Stomach smooth muscle (tissue), 2 donors: ENCODE data around the gene AGO3.

Source experiments
- H3K27ac ChIP-seq: one replicate; pipeline ENCODE4 v1.7.0; 2013; ENCODE audit warnings: mild to moderate bottlenecking, low read length, inconsistent platforms
- H3K27me3 ChIP-seq, 2 donors: one replicate each; pipeline ENCODE4 v1.7.0; 2013; ENCODE audit warnings: low read length in 2 of 2; ENCODE audit not compliant: insufficient read depth in 2 of 2, control insufficient read depth in 1 of 2
- H3K36me3 ChIP-seq, 2 donors: one replicate each; pipeline ENCODE4 v1.7.0; 2013; ENCODE audit warnings: low read length in 2 of 2; ENCODE audit not compliant: control insufficient read depth in 2 of 2, insufficient read depth in 2 of 2
- H3K4me1 ChIP-seq: one replicate; pipeline ENCODE4 v1.7.0; 2013; ENCODE audit warnings: low read length; ENCODE audit not compliant: control insufficient read depth, insufficient read depth
- H3K4me3 ChIP-seq, 2 donors: one replicate each; pipeline ENCODE4 v1.7.0; 2013; ENCODE audit warnings: low read length in 2 of 2
- H3K9ac ChIP-seq, 2 donors: one replicate each; pipeline ENCODE4 v1.7.0; 2013; ENCODE audit warnings: low read length in 2 of 2, mild to moderate bottlenecking in 1 of 2
- H3K9me3 ChIP-seq, 2 donors: one replicate each; pipeline ENCODE4 v1.7.0; 2013; ENCODE audit warnings: low read length in 2 of 2; ENCODE audit not compliant: control insufficient read depth in 2 of 2
- donor health status: healthy.
- donor health status: Pancreatic carcinoma.

Gene AGO3

GRCh38 chr1:35930593-35931445 is at the start of gene AGO3:
Gene AGO3, plus strand, starts transcription at chr1:35931105. Its CDS starts 322 bp downstream, at chr1:35931427.
- Histone ChIP-seq H3K27ac (peak within 1 kb of the TSS; percentile 97), H3K9me3 (no peaks in the 10 kb centered on the region), H3K36me3 (no peaks in the 10 kb centered on the region), H3K9ac (peak within 1 kb of the TSS; percentile 91 to 94), H3K4me3 (peak within 1 kb of the TSS; percentile 86 to 91), H3K27me3 (no peaks in the 10 kb centered on the region), H3K4me1 (peaks cover 5% of the 10 kb centered on the region)

DNA sequence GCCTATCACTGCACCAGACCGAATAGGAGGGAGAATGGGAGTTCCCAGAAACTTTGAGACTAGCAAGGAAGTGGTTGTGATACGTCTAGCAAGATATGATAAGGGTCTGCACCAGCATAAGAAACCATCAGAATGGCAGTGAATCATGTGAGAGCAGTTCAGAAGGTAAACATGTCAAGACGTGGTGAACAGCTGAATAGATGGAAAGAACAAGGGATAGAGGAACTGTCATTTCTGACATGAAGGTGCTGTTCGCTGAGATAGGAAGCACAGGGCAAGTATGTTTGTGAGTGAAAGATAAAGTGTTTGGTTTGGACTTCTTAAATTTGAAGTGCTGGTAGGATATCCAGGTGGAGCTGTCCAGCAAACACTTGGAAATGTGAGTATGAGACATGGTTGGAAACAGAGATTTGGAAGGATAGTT is 49.0 kb upstream of the AGO3 start:
- no peaks in the 10 kb centered on the region for H3K27me3 ChIP-seq
- H3K4me1 ChIP-seq = peaks cover 15% of the 10 kb centered on the region
- H3K4me3 ChIP-seq = no peak overlapping the region
- H3K27ac ChIP-seq = no peak overlapping the region
- no peak overlapping the region for H3K9ac ChIP-seq
- H3K36me3 ChIP-seq = no peaks in the 10 kb centered on the region
- no peaks in the 10 kb centered on the region for H3K9me3 ChIP-seq

- Histone ChIP-seq H3K9ac (peak overlapping the region; percentile 39 to 55), H3K36me3 (no peaks in the 10 kb centered on the region), H3K4me3 (peak overlapping the region; percentile 52 to 100), H3K4me1 (peaks cover 15% of the 10 kb centered on the region), H3K27me3 (no peaks in the 10 kb centered on the region), H3K9me3 (no peaks in the 10 kb centered on the region), H3K27ac (peak overlapping the region; percentile 66)
These were observed 48.3 kb upstream of the AGO3 start for GRCh38 chr1:35882586-35882944.

GRCh38 chr1:35882945-35883634 is 47.8 kb upstream of the AGO3 start, which contains the start of gene AGO1:
Gene AGO1, plus strand, starts transcription at chr1:35883209. Its CDS starts 213 bp downstream, at chr1:35883422.
- H3K9me3 ChIP-seq = no peaks in the 10 kb centered on the region
- peak within 1 kb of the TSS; percentile 89 to 93 for H3K9ac ChIP-seq
- peaks cover 15% of the 10 kb centered on the region for H3K4me1 ChIP-seq
- H3K27me3 ChIP-seq = no peaks in the 10 kb centered on the region
- H3K36me3 ChIP-seq = no peaks in the 10 kb centered on the region
- H3K4me3 ChIP-seq = peak within 1 kb of the TSS; percentile 100
- H3K27ac ChIP-seq = peak within 1 kb of the TSS; percentile 66

DNA sequence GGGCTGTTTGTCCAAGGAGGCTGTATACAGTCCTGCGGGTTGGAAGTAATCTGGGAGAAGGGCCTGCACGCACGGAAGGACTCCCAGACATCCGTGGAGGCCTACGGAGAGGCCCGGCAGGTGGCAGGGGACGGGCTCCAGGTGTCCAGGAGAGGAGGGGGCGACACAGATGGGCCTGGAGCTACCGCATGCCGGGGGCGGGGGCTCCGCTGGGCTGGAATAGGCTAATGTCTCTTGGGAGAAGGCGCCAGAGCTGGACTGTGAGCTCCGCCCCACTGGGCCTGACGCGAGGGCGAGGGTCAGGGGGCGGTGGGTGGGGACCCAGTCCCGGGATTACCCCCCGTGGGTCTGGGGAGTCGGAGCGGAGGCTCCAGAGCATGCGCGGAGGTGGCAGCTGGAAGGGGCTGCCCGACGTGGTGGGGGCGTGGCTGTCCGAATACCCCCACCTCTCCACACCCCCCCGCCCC is 47.2 kb upstream of the AGO3 start:
- Histone ChIP-seq H3K4me3 (peak overlapping the region; percentile 100), H3K27me3 (no peaks in the 10 kb centered on the region), H3K4me1 (peaks cover 15% of the 10 kb centered on the region), H3K9me3 (no peaks in the 10 kb centered on the region), H3K36me3 (no peaks in the 10 kb centered on the region), H3K27ac (peak overlapping the region; percentile 66), H3K9ac (peak overlapping the region; percentile 89 to 93)

DNA sequence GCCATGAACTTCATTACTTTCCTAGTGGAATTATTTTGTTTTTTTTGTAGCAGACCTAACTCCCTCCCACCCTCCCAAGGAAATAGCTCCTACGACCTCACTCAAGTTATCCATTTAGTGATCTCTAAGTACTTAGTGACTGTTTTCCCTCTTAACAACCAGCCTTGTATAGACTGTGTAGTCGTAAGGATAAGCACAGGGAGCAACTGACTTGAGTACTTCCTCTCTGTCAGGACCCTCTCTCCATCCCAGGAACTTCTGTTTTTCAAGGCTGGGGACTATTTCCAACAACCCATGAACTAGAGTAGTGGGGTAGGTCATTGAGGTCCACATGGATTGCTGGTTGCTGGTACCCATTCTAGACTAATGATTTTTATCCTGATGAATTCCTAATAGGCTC is 46.0 kb upstream of the AGO3 start:
- Histone ChIP-seq H3K27me3 (no peaks in the 10 kb centered on the region), H3K27ac (no peak overlapping the region), H3K4me1 (peaks cover 15% of the 10 kb centered on the region), H3K9ac (no peak overlapping the region), H3K36me3 (no peaks in the 10 kb centered on the region), H3K4me3 (no peak overlapping the region), H3K9me3 (no peaks in the 10 kb centered on the region)

GRCh38 chr1:35885961-35886558 is 44.8 kb upstream of the AGO3 start:
- Histone ChIP-seq H3K9me3 (no peaks in the 10 kb centered on the region), H3K4me3 (no peak overlapping the region), H3K27me3 (no peaks in the 10 kb centered on the region), H3K36me3 (peaks cover 0 to 3% of the 10 kb centered on the region in 2 donors), H3K27ac (peak overlapping the region; percentile 18), H3K4me1 (peaks cover 15% of the 10 kb centered on the region), H3K9ac (peak overlapping the region in 1 of 2 donors; percentile 9)

DNA sequence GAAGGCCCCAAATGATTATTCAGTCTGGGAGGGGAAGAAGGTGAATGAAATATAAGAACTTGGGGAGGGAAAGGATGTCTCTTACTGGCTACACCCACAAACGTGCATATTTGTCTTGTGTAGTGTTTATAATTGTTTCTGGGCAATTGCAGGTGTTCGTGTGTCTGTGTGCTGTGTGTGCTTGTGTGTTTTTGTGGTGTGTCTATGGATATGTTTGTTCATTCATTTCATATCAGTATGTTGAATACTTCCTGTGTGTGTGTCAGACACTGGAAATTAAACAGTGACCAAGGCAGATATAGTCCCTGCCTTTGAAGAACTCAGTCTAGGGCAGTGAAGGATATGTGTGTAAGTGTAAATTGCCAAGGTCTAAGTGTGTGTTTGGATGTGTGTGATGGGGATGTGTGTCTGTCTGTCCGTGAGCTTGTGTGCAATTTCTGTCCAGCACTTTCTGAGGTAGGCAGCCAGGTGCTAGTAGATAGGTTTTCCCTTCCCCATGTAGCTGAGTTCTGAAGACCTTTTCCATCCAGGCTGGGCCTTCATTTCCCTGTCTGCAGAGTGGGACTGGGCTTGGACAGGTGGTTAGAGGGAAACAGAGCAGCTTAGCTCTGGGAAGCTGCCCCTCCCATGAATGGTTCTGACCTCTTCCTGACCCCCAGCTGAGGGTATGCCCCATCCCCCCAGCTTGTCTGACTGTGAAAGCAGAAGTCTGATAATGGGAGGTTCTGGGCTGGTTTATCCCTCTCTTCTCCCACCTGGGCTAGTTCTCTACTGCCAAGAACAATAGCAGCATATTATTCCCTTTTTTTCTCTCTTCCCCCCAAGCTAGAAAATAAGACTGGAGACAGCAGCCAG is 44.1 kb upstream of the AGO3 start:
- H3K4me1 ChIP-seq = peaks cover 15% of the 10 kb centered on the region
- H3K36me3 ChIP-seq = peaks cover 0 to 3% of the 10 kb centered on the region in 2 donors
- H3K4me3 ChIP-seq = peak overlapping the region in 1 of 2 donors; percentile 12
- no peak overlapping the region for H3K27ac ChIP-seq
- peak overlapping the region in 1 of 2 donors; percentile 9 for H3K9ac ChIP-seq
- no peaks in the 10 kb centered on the region for H3K9me3 ChIP-seq
- H3K27me3 ChIP-seq = no peaks in the 10 kb centered on the region

DNA sequence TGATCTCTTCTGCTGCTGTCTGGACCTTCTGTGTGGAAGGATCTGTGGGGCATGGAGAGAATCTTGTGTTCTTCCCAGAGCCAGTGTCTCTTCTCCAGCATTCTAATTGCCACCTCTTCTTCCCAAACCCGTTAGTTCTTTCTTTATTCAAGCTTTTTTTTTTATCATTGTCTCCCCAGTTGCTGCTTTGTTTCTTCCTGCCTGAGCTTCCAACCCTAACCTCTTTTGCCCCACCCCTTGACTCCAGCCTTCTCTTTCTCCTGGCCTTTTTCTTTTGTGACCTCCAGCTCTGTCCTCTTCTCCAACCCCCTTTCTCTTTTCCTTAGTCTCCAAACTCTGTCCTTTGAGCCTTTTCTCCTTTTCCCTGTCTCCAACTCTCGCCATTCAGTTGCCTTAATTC is 43.4 kb upstream of the AGO3 start:
- peaks cover 14% of the 10 kb centered on the region for H3K4me1 ChIP-seq

GRCh38 chr1:35888255-35888654 is 42.6 kb upstream of the AGO3 start:
- Histone ChIP-seq H3K27me3 (no peaks in the 10 kb centered on the region), H3K9me3 (no peaks in the 10 kb centered on the region), H3K4me1 (peaks cover 9% of the 10 kb centered on the region), H3K4me3 (no peak overlapping the region), H3K36me3 (peaks cover 11 to 16% of the 10 kb centered on the region in 2 donors), H3K9ac (no peak overlapping the region), H3K27ac (no peak overlapping the region)

More for the DNA sequence above, 43.4 kb upstream of the AGO3 start:
- Histone ChIP-seq H3K27ac (no peak overlapping the region), H3K4me3 (no peak overlapping the region), H3K9me3 (no peaks in the 10 kb centered on the region), H3K27me3 (no peaks in the 10 kb centered on the region), H3K9ac (no peak overlapping the region), H3K36me3 (peaks cover 5 to 10% of the 10 kb centered on the region in 2 donors)
